Prostate gland (tissue), 2 donors: ENCODE measurements around the gene BACH1.

ENCODE experiments used
- POLR2A ChIP-seq: fragments of 450-650 bp; IDR thresholded peaks from one replicate; pipeline ENCODE4 v1.6.1; 2016; ENCODE audit warnings: antibody characterized with exemption, mild to moderate bottlenecking
- POLR2AphosphoS5 ChIP-seq: sonication (generic); formaldehyde crosslinking; IDR thresholded peaks from one replicate; pipeline ENCODE4 v1.6.1; 2017; ENCODE audit warnings: antibody characterized with exemption
- TF ChIP-seq, protein P1 (sequence below), 4 experiments: fragments of 200-600 bp in 2 of 4; fragments of 450-650 bp in 2 of 4; sonication (generic) in 2 of 4; IDR thresholded peaks; 1 replicate in 3 of 4; 2 replicates in 1 of 4; pipeline ENCODE4 v1.5.1; 2016 to 2019; ENCODE audit warnings: antibody characterized with exemption in 4 of 4, mild to moderate bottlenecking in 2 of 4, moderate library complexity in 2 of 4

GRCh38 chr21:29256126-29256910, 42.4 kb upstream of the BACH1 start:
- TF ChIP-seq, protein P1, sequence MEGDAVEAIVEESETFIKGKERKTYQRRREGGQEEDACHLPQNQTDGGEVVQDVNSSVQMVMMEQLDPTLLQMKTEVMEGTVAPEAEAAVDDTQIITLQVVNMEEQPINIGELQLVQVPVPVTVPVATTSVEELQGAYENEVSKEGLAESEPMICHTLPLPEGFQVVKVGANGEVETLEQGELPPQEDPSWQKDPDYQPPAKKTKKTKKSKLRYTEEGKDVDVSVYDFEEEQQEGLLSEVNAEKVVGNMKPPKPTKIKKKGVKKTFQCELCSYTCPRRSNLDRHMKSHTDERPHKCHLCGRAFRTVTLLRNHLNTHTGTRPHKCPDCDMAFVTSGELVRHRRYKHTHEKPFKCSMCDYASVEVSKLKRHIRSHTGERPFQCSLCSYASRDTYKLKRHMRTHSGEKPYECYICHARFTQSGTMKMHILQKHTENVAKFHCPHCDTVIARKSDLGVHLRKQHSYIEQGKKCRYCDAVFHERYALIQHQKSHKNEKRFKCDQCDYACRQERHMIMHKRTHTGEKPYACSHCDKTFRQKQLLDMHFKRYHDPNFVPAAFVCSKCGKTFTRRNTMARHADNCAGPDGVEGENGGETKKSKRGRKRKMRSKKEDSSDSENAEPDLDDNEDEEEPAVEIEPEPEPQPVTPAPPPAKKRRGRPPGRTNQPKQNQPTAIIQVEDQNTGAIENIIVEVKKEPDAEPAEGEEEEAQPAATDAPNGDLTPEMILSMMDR (IDR thresholded peaks at IDR 0.05) = no peak
- no peak for TF ChIP-seq POLR2A
- TF ChIP-seq POLR2AphosphoS5 = no peak
